Measurements from ENCODE around the gene FCRL1.

FCRL1 gene

DNA sequence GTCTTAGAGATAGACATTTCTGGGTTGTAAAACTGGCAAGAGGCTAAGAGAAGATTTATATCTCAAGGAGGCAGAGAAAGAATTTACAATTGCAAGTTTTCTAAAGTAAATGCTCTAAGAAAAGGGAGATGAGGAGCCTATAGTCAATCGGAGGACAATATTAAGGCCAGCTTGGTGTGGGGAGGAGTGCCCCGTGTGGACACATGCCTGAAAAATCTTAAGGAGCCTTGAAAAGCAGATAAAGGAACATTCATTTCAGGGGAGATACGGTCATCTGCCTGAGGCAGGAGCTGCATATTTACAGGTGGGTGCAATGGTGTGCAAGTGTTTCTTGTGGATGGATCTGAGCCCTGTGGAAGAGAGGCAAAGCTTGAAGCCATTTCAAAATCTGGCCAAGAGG, 68.6 kb downstream of the FCRL1 start:
- no peak overlapping the region for H3K4me3 ChIP-seq (ENCODE audit: control insufficient read depth, low read depth, low read length)
- TF ChIP-seq, protein P1, sequence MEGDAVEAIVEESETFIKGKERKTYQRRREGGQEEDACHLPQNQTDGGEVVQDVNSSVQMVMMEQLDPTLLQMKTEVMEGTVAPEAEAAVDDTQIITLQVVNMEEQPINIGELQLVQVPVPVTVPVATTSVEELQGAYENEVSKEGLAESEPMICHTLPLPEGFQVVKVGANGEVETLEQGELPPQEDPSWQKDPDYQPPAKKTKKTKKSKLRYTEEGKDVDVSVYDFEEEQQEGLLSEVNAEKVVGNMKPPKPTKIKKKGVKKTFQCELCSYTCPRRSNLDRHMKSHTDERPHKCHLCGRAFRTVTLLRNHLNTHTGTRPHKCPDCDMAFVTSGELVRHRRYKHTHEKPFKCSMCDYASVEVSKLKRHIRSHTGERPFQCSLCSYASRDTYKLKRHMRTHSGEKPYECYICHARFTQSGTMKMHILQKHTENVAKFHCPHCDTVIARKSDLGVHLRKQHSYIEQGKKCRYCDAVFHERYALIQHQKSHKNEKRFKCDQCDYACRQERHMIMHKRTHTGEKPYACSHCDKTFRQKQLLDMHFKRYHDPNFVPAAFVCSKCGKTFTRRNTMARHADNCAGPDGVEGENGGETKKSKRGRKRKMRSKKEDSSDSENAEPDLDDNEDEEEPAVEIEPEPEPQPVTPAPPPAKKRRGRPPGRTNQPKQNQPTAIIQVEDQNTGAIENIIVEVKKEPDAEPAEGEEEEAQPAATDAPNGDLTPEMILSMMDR (conservative IDR thresholded peaks at IDR 0.05; ENCODE audit: control insufficient read depth, insufficient read depth, low read depth, low read length): no peak
- DNase-seq (ENCODE audit: low read depth): no peak

DNA sequence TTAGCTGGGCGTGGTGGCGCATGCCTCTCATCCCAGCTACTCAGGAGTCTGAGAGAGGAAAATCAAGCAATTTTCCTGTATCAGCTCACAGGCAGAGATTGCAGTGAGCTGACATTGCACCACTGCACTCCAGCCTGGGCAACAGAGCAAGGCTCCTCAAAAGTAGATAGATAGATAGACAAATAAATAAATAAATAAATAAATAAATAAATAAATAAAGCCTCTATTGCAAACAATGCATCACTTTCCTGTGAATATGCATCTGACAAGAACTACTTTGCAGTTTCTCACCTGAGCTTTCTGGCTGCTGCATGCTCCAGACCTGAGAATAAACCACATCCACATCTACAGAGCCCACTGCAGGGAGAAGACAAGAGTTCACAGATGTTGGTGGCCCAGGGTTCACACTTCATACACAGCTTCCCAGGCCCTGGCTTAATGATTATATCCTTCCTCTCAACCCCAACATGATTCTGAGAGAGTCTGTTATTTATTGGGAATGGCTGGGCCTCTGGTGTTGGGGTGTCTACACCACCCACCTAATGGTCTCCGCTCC, 71.6 kb downstream of the FCRL1 start:
- H3K4me3 ChIP-seq (ENCODE audit: control insufficient read depth, low read depth, low read length): no peak overlapping the region
- DNase-seq (ENCODE audit: low read depth): no peak
- TF ChIP-seq, protein P1 (conservative IDR thresholded peaks at IDR 0.05; ENCODE audit: control insufficient read depth, insufficient read depth, low read depth, low read length): no peak

All from fibroblast of mammary gland (primary cell).